ENCODE data around the gene SLC22A31. TPM values are rescaled to one million over a fixed set of nuclear protein-coding genes. Genes with fewer than 3 reads are reported as not detected.

Gene SLC22A31
- total RNA-seq, 1 experiment from 2014 or later = 53.7 TPM

GRCh38 chr16:89169778-89170177 lies 30.6 kb downstream of the SLC22A31 start:
- ChIA-PET POLR2A (no interaction called here), RAD21 (ENCODE audit: low non-redundant PET in 1 of 2, low total read pairs in 2 of 2, uncharacterized antibody in 2 of 2, unreplicated experiment in 2 of 2) (interaction anchor here in 1 of 2 experiments (0.5 kb wide), 1 partner anchor 33 kb away, joined by 3 read pairs; no protein-coding TSS in a partner anchor), CTCF (no interaction called here)
- H3K4me1 ChIP-seq (ENCODE audit: control insufficient read depth in 1 of 2, insufficient read depth in 2 of 2, low read length in 2 of 2) = peaks cover 24 to 40% of the 10 kb centered on the region in 2 experiments
- no peak overlapping the region for H3K9ac ChIP-seq (ENCODE audit: low read length)
- H3K9me2 ChIP-seq (ENCODE audit: insufficient read depth) = no peaks in the 10 kb centered on the region
- H3K79me2 ChIP-seq (ENCODE audit: insufficient read depth, low read length) = no peaks in the 10 kb centered on the region
- no peaks in the 10 kb centered on the region for H3K9me3 ChIP-seq (ENCODE audit: control insufficient read depth in 1 of 2, insufficient read depth in 1 of 2, low read depth in 1 of 2, low read length in 2 of 2)
- TF ChIP-seq POLR2AphosphoS5 (IDR thresholded peaks at IDR 0.05; ENCODE audit: low read depth, low read length) = no peak
- no peak for TF ChIP-seq CBX3 (IDR thresholded peaks at IDR 0.05; ENCODE audit: low read depth)
- TF ChIP-seq CEBPB (IDR thresholded peaks at IDR 0.05; ENCODE audit: low read depth) = no peak
- H3K4me2 ChIP-seq (ENCODE audit: low read length) = no peak overlapping the region
- H3K27me3 ChIP-seq (ENCODE audit: insufficient read depth, low read length) = no peaks in the 10 kb centered on the region
- H3K27ac ChIP-seq (ENCODE audit: low read depth, low read length) = peak overlapping the region; percentile 3; the same call in 1 of the 2 replicates
- no peak overlapping the region for H2AFZ ChIP-seq (ENCODE audit: low read depth, low read length, poor library complexity, severe bottlenecking)
- intact Hi-C loops (cut with micrococcal nuclease) = loop anchor here (2.0 to 5.0 kb wide), 4 partner anchors 31 to 357 kb away; partner anchors contain the start of genes SLC22A31 and ZNF778
- no peak for ATAC-seq
- no peaks in the 10 kb centered on the region for H3K36me3 ChIP-seq (ENCODE audit: control insufficient read depth in 1 of 2, insufficient read depth in 2 of 2, low read length in 2 of 2)
- H4K20me1 ChIP-seq (ENCODE audit: insufficient read depth) = no peaks in the 10 kb centered on the region
- DNase-seq (ENCODE audit: low read depth, low spot score) = no peak
- no TSS peak for BruUV-seq (replicated peaks)
- H3K4me3 ChIP-seq (replicated peaks in 1 of 2; ENCODE audit: low read depth in 1 of 2, low read length in 2 of 2) = no peak overlapping the region

GRCh38 chr16:89168381-89169189 lies 31.8 kb downstream of the SLC22A31 start:
- intact Hi-C loops (cut with micrococcal nuclease) = loop anchor here (5.0 kb wide), 1 partner anchor 116 kb away; no protein-coding TSS in a partner anchor

More at GRCh38 chr16:89168381-89169189, 31.8 kb downstream of the SLC22A31 start:
- no peaks in the 10 kb centered on the region for H3K79me2 ChIP-seq (ENCODE audit: insufficient read depth, low read length)
- ATAC-seq (no peak), DNase-seq (ENCODE audit: low read depth, low spot score) (no peak)
- no peaks in the 10 kb centered on the region for H3K36me3 ChIP-seq (ENCODE audit: control insufficient read depth in 1 of 2, insufficient read depth in 2 of 2, low read length in 2 of 2)
- H3K4me3 ChIP-seq (replicated peaks in 1 of 2; ENCODE audit: low read depth in 1 of 2, low read length in 2 of 2) = no peak overlapping the region
- POLR2A ChIA-PET = no interaction called here
- CTCF ChIA-PET = interaction anchor here (0.6 to 2.1 kb wide), 4 partner anchors 13 to 431 kb away, joined by 3 to 16 read pairs (median 6); partner anchors contain the start of gene APRT
- H3K9me3 ChIP-seq (ENCODE audit: control insufficient read depth in 1 of 2, insufficient read depth in 1 of 2, low read depth in 1 of 2, low read length in 2 of 2) = no peaks in the 10 kb centered on the region
- no peak overlapping the region for H3K4me2 ChIP-seq (ENCODE audit: low read length)
- RAD21 ChIA-PET (ENCODE audit: low non-redundant PET in 1 of 2, low total read pairs in 2 of 2, uncharacterized antibody in 2 of 2, unreplicated experiment in 2 of 2) = no interaction called here
- no peaks in the 10 kb centered on the region for H3K27me3 ChIP-seq (ENCODE audit: insufficient read depth, low read length)
- H2AFZ ChIP-seq (ENCODE audit: low read depth, low read length, poor library complexity, severe bottlenecking) = no peak overlapping the region
- peaks cover 24 to 40% of the 10 kb centered on the region in 2 experiments for H3K4me1 ChIP-seq (ENCODE audit: control insufficient read depth in 1 of 2, insufficient read depth in 2 of 2, low read length in 2 of 2)
- no TSS peak for BruUV-seq (replicated peaks)
- peak in 2 of 3 experiments; percentile 26 to 39; a peak in 1 of 6 replicates for TF ChIP-seq CTCF (IDR thresholded peaks at IDR 0.05 in 2 of 3, conservative IDR thresholded peaks at IDR 0.05 in 1 of 3; ENCODE audit: borderline replicate concordance in 1 of 3, insufficient read depth in 1 of 3, low read depth in 2 of 3, low read length in 2 of 3)
- no peak for TF ChIP-seq CBX3 (IDR thresholded peaks at IDR 0.05; ENCODE audit: low read depth)
- no peak for TF ChIP-seq JUND (IDR thresholded peaks at IDR 0.05)
- no peaks in the 10 kb centered on the region for H4K20me1 ChIP-seq (ENCODE audit: insufficient read depth)
- no peaks in the 10 kb centered on the region for H3K9me2 ChIP-seq (ENCODE audit: insufficient read depth)
- no peak overlapping the region for H3K9ac ChIP-seq (ENCODE audit: low read length)
- H3K27ac ChIP-seq (ENCODE audit: low read depth, low read length) = peak overlapping the region; percentile 3; the same call in 1 of the 2 replicates

Data from HCT116 (cell line).